Bronchial epithelial cell (primary cell): Measurements from ENCODE around the gene ADGRG1. TPM values are rescaled to one million over a fixed set of nuclear protein-coding genes. Genes with fewer than 3 reads are reported as not detected.
"Not testable (repeated sequence)": the region's sequence is repeated elsewhere in the genome, so short reads cannot be mapped to it uniquely, and the experiment has no call there.

Experiments
- DNase-seq: peaks from one replicate; pipeline ENCODE4 v3.0.0-alpha.2; 2010; ENCODE audit warnings: low read depth
- FAIRE-seq: peaks from 2 replicates; lab custom pipeline; 2011; peaks lifted over from hg19 to GRCh38; lab: Jason Lieb, UNC
- H3K27me3 ChIP-seq: 2 replicates; pipeline ENCODE4 v1.5.1; 2011; ENCODE audit warnings: low read length; ENCODE audit not compliant: control insufficient read depth, insufficient read depth
- H3K36me3 ChIP-seq: 2 replicates; pipeline ENCODE4 v1.5.1; 2011; ENCODE audit warnings: low read length; ENCODE audit not compliant: control insufficient read depth, insufficient read depth
- H3K4me3 ChIP-seq: 2 replicates; pipeline ENCODE4 v1.5.1; 2011; ENCODE audit warnings: mild to moderate bottlenecking, low read depth, low read length, control low read depth
- total RNA-seq: library from RNA; depleted of rRNA; stranded (reverse); fragments of >200 nt; gene quantifications from 2 replicates; pipeline ENCODE4 v1.2.1, GENCODE V29; 2014
- TF ChIP-seq, protein P1 (sequence below): IDR thresholded peaks from 2 replicates; pipeline ENCODE4 v1.5.1; 2011; ENCODE audit warnings: mild to moderate bottlenecking, moderate library complexity, low read length, control low read depth, inconsistent platforms; ENCODE audit not compliant: insufficient read depth, severe bottlenecking

ADGRG1 gene
- total RNA-seq, 1 donor from 2014 or later = 21.1 TPM

DNA sequence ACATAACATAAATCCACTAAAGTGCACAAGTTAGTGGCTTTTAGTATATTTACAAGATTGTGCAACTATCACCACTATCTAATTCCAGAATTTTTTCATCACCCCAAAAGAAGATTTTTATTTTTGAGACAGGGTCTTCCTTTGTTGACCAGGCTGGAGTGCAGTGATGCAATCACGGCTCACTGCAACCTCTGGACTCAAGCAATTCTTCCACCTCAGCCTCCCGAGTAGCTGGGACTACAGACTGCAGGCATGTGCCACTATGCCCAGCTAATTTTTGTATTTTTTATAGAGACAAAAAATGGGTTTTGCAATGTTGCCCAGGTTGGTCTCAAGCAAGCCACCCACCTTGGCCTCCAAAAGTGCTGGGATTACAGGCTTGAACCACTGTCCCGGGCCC lies 81.2 kb downstream of the ADGRG1 start:
- Histone ChIP-seq H3K27me3 (peaks cover 4% of the 10 kb centered on the region), H3K4me3 (no peak overlapping the region), H3K36me3 (no peaks in the 10 kb centered on the region)
- no peak for FAIRE-seq
- DNase-seq = no peak
- TF ChIP-seq, protein P1, sequence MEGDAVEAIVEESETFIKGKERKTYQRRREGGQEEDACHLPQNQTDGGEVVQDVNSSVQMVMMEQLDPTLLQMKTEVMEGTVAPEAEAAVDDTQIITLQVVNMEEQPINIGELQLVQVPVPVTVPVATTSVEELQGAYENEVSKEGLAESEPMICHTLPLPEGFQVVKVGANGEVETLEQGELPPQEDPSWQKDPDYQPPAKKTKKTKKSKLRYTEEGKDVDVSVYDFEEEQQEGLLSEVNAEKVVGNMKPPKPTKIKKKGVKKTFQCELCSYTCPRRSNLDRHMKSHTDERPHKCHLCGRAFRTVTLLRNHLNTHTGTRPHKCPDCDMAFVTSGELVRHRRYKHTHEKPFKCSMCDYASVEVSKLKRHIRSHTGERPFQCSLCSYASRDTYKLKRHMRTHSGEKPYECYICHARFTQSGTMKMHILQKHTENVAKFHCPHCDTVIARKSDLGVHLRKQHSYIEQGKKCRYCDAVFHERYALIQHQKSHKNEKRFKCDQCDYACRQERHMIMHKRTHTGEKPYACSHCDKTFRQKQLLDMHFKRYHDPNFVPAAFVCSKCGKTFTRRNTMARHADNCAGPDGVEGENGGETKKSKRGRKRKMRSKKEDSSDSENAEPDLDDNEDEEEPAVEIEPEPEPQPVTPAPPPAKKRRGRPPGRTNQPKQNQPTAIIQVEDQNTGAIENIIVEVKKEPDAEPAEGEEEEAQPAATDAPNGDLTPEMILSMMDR = no peak

DNA sequence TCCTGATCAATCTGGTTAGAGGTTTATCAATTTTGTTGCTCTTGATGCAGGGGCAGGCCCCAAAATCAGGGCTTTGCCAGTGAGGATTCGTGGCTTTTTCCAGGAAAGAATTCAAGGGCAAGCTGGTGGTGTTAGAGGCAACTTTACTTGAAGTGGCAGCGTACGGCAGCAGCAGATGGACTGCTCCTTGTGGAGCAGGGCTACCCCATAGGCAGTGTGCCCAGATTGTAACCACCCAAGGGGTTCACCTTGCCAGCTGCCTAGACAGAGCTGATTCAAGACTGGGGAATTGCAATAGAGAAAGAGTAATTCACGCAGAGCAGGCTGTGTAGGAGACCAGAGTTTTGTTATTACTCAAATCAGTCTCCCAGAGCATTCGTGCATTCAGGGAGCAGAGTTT lies 82.9 kb downstream of the ADGRG1 start:
- H3K4me3 ChIP-seq = no peak overlapping the region
- no peak for DNase-seq
- H3K36me3 ChIP-seq = no peaks in the 10 kb centered on the region
- TF ChIP-seq, protein P1 = no peak
- no peak for FAIRE-seq
- peaks cover 3% of the 10 kb centered on the region for H3K27me3 ChIP-seq

DNA sequence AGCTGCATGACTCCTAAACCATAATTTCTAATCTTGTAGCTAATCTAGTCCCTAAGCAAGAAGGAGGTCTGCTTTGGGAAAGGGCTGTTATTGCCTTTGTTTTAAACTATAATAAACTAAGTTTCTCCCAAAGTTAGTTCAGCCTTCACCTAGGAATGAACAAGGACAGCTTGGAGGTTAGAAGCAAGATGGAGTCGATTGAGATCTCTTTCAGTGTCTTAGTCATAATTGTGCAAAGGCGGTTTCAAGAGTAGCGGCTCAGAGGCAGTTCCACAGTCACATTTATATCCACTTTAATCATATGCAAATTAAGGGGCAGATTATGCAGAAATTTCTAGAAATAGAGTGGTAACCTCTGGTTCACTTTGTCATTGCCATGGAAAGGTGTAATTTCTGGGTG lies 83.6 kb downstream of the ADGRG1 start:
- TF ChIP-seq, protein P1 = no peak
- Histone ChIP-seq H3K4me3 (no peak overlapping the region), H3K36me3 (no peaks in the 10 kb centered on the region), H3K27me3 (peaks cover 3% of the 10 kb centered on the region)
- no peak for DNase-seq
- FAIRE-seq = no peak

DNA sequence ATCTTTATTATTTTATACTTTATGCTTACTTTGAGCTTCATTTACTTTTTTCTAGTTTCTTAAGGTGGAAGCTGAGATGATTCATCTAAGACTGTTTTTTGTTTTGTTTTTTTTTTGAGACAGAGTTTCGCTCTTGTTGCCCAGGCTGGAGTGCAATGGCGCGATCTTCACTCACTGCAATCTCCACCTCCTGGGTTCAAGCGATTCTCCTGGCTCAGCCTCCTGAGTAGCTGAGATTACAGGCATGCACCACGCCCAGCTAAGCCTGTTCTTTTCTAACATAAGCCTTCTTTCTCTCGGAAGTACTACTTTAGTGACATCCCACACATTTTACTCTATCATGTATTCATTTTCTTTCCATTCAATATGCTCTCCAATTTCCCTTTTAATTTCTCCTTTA lies 84.1 kb downstream of the ADGRG1 start:
- not testable (repeated sequence) for H3K4me3 ChIP-seq, DNase-seq, FAIRE-seq

DNA sequence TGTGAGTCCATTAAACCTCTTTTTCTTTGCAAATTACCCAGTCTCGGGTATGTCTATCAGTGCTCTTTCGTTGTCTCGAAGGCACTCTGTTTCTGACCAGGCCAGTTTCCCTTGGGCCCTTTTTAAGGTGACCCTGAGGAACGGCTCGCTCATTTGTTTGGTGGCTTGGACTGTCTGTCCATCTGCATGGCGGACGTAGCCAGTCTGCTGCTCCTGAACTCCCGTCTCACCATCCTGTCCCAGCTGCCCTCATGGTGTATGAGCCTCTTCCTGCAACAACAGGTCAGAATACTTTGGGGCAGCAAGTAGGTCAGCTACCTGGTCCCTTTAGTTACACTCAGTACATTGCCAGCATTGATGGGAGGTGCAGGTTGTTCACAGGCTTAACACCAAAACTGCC lies 85.2 kb downstream of the ADGRG1 start:
- no peak for DNase-seq
- peaks cover 3% of the 10 kb centered on the region for H3K27me3 ChIP-seq
- H3K4me3 ChIP-seq = no peak overlapping the region
- no peaks in the 10 kb centered on the region for H3K36me3 ChIP-seq
- no peak for FAIRE-seq
- TF ChIP-seq, protein P1 = no peak

More for the DNA sequence above, 84.1 kb downstream of the ADGRG1 start:
- H3K36me3 ChIP-seq, H3K27me3 ChIP-seq: not testable (repeated sequence)

DNA sequence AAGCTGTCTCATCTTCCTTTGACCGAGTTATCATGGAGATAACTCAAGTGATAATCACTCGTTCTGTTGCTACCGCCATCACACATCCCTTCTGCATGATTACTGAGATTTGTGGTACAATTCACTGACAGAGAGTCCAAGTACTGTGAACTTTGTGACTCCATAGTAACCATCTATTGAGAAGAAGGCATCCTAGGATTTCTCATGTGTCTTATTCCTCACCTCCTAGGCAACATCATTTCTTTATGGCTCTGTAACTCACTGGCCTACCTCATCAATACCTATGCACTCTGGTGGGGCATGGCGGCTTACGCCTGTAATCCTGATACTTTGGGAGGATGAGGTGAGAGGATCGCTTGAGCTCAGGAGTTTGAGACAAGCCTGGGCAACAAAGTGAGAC lies 85.6 kb downstream of the ADGRG1 start:
- DNase-seq = no peak
- TF ChIP-seq, protein P1 = no peak
- Histone ChIP-seq H3K36me3 (no peaks in the 10 kb centered on the region), H3K4me3 (no peak overlapping the region), H3K27me3 (peaks cover 3% of the 10 kb centered on the region)
- no peak for FAIRE-seq

Other genes starting within 250 kb of the ADGRG1 start
- not detected in 2 replicates for gene CCL17, start 223.9 kb upstream of the ADGRG1 start, total RNA-seq
- 71.3 and 81.2 TPM in 2 replicates for gene CIAPIN1, start 181.2 kb upstream of the ADGRG1 start, total RNA-seq
- gene COQ9, start 181.2 kb upstream of the ADGRG1 start, total RNA-seq = 59.5 and 88.7 TPM in 2 replicates
- 78.7 and 82.1 TPM in 2 replicates for gene POLR2C, start 166.0 kb upstream of the ADGRG1 start, total RNA-seq
- 17.6 and 23.7 TPM in 2 replicates for gene DOK4, start 142.1 kb upstream of the ADGRG1 start, total RNA-seq
- 1.5 and 2.1 TPM in 2 replicates for gene CCDC102A, start 92.1 kb upstream of the ADGRG1 start, total RNA-seq
- not detected in 2 replicates for gene ADGRG5, start 86.0 kb upstream of the ADGRG1 start, total RNA-seq
- gene ADGRG3, start 39.7 kb downstream of the ADGRG1 start, total RNA-seq = 0.13 TPM in 1 of 2 replicates, not detected in the other
- gene DRC7, start 66.2 kb downstream of the ADGRG1 start, total RNA-seq = not detected in 2 replicates
- 12.9 and 24.2 TPM in 2 replicates for gene KATNB1, start 107.1 kb downstream of the ADGRG1 start, total RNA-seq
- 34.8 and 35.8 TPM in 2 replicates for gene KIFC3, start 173.9 kb downstream of the ADGRG1 start, total RNA-seq